Nephron (organoid): ENCODE results near the gene OR10H4.

ENCODE experiments used
- H3K27ac Mint-ChIP-seq, 3 experiments: 2 replicates each; pipeline ENCODE4 v1.8.0; 2020; ENCODE audit warnings: mixed read lengths in 3 of 3, mild to moderate bottlenecking in 2 of 3, moderate library complexity in 1 of 3
- H3K27me3 Mint-ChIP-seq: 2 replicates; pipeline ENCODE4 v1.8.0; 2021; ENCODE audit warnings: low read depth, mild to moderate bottlenecking, moderate library complexity, mixed read lengths
- H3K36me3 Mint-ChIP-seq: 2 replicates; pipeline ENCODE4 v1.8.0; 2020; ENCODE audit warnings: low read depth, mixed read lengths
- H3K4me1 Mint-ChIP-seq: 2 replicates; pipeline ENCODE4 v1.8.0; 2020; ENCODE audit warnings: mixed read lengths
- H3K4me3 Mint-ChIP-seq, 3 experiments: 2 replicates each; pipeline ENCODE4 v1.8.0; 2020; ENCODE audit warnings: mild to moderate bottlenecking in 3 of 3, mixed read lengths in 3 of 3, moderate library complexity in 2 of 3
- H3K9me3 Mint-ChIP-seq: 2 replicates; pipeline ENCODE4 v1.8.0; 2020; ENCODE audit warnings: mixed read lengths
- CTCF ChIP-seq, 3 experiments: fragments of 200-600 bp; sonication (generic); IDR thresholded peaks; one replicate each; pipeline ENCODE4 v1.5.0; 2021; ENCODE audit warnings: antibody characterized with exemption in 3 of 3; ENCODE audit not compliant: unreplicated experiment in 3 of 3

Gene OR10H4

GRCh38 chr19:15936173-15936572 lies 12.6 kb upstream of the OR10H4 start:
- no peaks in the 10 kb centered on the region for H3K27me3 Mint-ChIP-seq

GRCh38 chr19:15936950-15937349 lies 11.9 kb upstream of the OR10H4 start:
- H3K4me3 Mint-ChIP-seq = no peak overlapping the region

More at GRCh38 chr19:15936173-15936572, 12.6 kb upstream of the OR10H4 start:
- Mint-ChIP-seq H3K9me3 (peaks cover 25% of the 10 kb centered on the region), H3K27ac (no peak overlapping the region), H3K36me3 (no peaks in the 10 kb centered on the region), H3K4me3 (no peak overlapping the region), H3K4me1 (no peaks in the 10 kb centered on the region)
- no peak for TF ChIP-seq CTCF (IDR thresholded peaks at IDR 0.05; ENCODE audit: unreplicated experiment in 3 of 3)

GRCh38 chr19:15937771-15938170 lies 11.0 kb upstream of the OR10H4 start:
- Mint-ChIP-seq H3K4me1 (no peaks in the 10 kb centered on the region), H3K36me3 (no peaks in the 10 kb centered on the region), H3K9me3 (peaks cover 31% of the 10 kb centered on the region), H3K27me3 (no peaks in the 10 kb centered on the region), H3K27ac (no peak overlapping the region), H3K4me3 (no peak overlapping the region)
- no peak for TF ChIP-seq CTCF (IDR thresholded peaks at IDR 0.05; ENCODE audit: unreplicated experiment in 3 of 3)

More at GRCh38 chr19:15936950-15937349, 11.9 kb upstream of the OR10H4 start:
- Mint-ChIP-seq H3K36me3 (no peaks in the 10 kb centered on the region), H3K4me1 (no peaks in the 10 kb centered on the region), H3K27ac (no peak overlapping the region), H3K9me3 (peaks cover 27% of the 10 kb centered on the region), H3K27me3 (no peaks in the 10 kb centered on the region)
- no peak for TF ChIP-seq CTCF (IDR thresholded peaks at IDR 0.05; ENCODE audit: unreplicated experiment in 3 of 3)

GRCh38 chr19:15944401-15944800 lies 4.4 kb upstream of the OR10H4 start:
- no peaks in the 10 kb centered on the region for H3K36me3 Mint-ChIP-seq
- H3K4me3 Mint-ChIP-seq = no peak overlapping the region
- no peak for TF ChIP-seq CTCF (IDR thresholded peaks at IDR 0.05; ENCODE audit: unreplicated experiment in 3 of 3)
- H3K27me3 Mint-ChIP-seq = no peaks in the 10 kb centered on the region
- peaks cover 47% of the 10 kb centered on the region for H3K9me3 Mint-ChIP-seq
- no peaks in the 10 kb centered on the region for H3K4me1 Mint-ChIP-seq
- H3K27ac Mint-ChIP-seq = no peak overlapping the region

GRCh38 chr19:15945301-15945700 lies 3.5 kb upstream of the OR10H4 start:
- Mint-ChIP-seq H3K36me3 (no peaks in the 10 kb centered on the region), H3K27ac (no peak overlapping the region), H3K9me3 (peaks cover 49% of the 10 kb centered on the region), H3K4me3 (no peak overlapping the region), H3K27me3 (no peaks in the 10 kb centered on the region), H3K4me1 (no peaks in the 10 kb centered on the region)
- TF ChIP-seq CTCF (IDR thresholded peaks at IDR 0.05; ENCODE audit: unreplicated experiment in 3 of 3) = no peak

- Mint-ChIP-seq H3K27me3 (no peaks in the 10 kb centered on the region), H3K9me3 (peaks cover 22% of the 10 kb centered on the region), H3K4me1 (no peaks in the 10 kb centered on the region), H3K4me3 (no peak overlapping the region), H3K36me3 (no peaks in the 10 kb centered on the region), H3K27ac (no peak overlapping the region)
- no peak for TF ChIP-seq CTCF (IDR thresholded peaks at IDR 0.05; ENCODE audit: unreplicated experiment in 3 of 3)
These were observed 6.0 kb downstream of the OR10H4 start for GRCh38 chr19:15954820-15955219.
